HepG2 (cell line): ENCODE measurements around the gene SPTBN5. TPM values are rescaled to one million over a fixed set of nuclear protein-coding genes. Genes with fewer than 3 reads are reported as not detected.
A peak's percentile ranks its signal among the peaks of the same experiment; 100 is the strongest.

Source experiments
- ATAC-seq: fragments of 200-7000 bp; cut with Tn5 transposase; 3 replicates; pipeline ENCODE4 v1.9.1; 2020; ENCODE audit warnings: mild to moderate bottlenecking, moderate library complexity
- BruUV-seq: library from RNA; stranded (reverse); fragments of 400-500 nt; replicated peaks from 2 replicates; lab custom pipeline; 2021; lab: Mats Ljungman, UMichigan
- CTCF ChIA-PET: fragments of 300-600 bp; formaldehyde crosslinking; extraction: SDS; loops from one replicate; lab custom pipeline; 2021; ENCODE audit warnings: low total read pairs, inconsistent platforms, low intra/inter-chr PET ratio; lab: Yijun Ruan, JAX
- POLR2A ChIA-PET: fragments of 350-600 bp; sonication (Branson Sonifier 250); formaldehyde crosslinking; loops from one replicate; lab custom pipeline; 2020; ENCODE audit warnings: antibody characterized with exemption, inconsistent platforms; lab: Yijun Ruan, JAX
- DNase-seq: peaks from one replicate; pipeline ENCODE4 v3.0.0-alpha.2; 2015; ENCODE audit warnings: low spot score
- FAIRE-seq: peaks from 3 replicates; lab custom pipeline; 2011; peaks lifted over from hg19 to GRCh38; lab: Jason Lieb, UNC
- H2AFZ ChIP-seq: one replicate; pipeline ENCODE4 v1.6.1; 2011; ENCODE audit warnings: low read length, inconsistent platforms
- H3K27ac ChIP-seq: fragments of 300-600 bp; 3 replicates; pipeline ENCODE4 v1.8.0; 2011; ENCODE audit warnings: mixed run types, mild to moderate bottlenecking, mixed read lengths, low read length, inconsistent platforms; ENCODE audit not compliant: insufficient read depth; ENCODE audit errors: extremely low read length
- H3K27me3 ChIP-seq, 2 experiments: fragments of 200-600 bp in 1 of 2; 2 replicates in 1 of 2; 3 replicates in 1 of 2; pipeline versions ENCODE4 v1.6.0 to v1.8.0; 2011; ENCODE audit warnings: low read length in 2 of 2, mild to moderate bottlenecking in 2 of 2, moderate library complexity in 2 of 2, inconsistent platforms in 1 of 2; ENCODE audit not compliant: insufficient read depth in 2 of 2, control insufficient read depth in 1 of 2
- H3K36me3 ChIP-seq, 2 experiments: fragments of 200-600 bp in 1 of 2; replicated peaks in 1 of 2; 2 replicates in 1 of 2; 3 replicates in 1 of 2; pipeline versions ENCODE4 v1.5.1 to v1.8.0; 2011; ENCODE audit warnings: low read length in 2 of 2, inconsistent platforms in 1 of 2; ENCODE audit not compliant: insufficient read depth in 2 of 2, control insufficient read depth in 1 of 2
- H3K4me1 ChIP-seq: 2 replicates; pipeline ENCODE4 v1.5.1; 2012; ENCODE audit warnings: low read length, inconsistent platforms; ENCODE audit not compliant: insufficient read depth
- H3K4me2 ChIP-seq: 2 replicates; pipeline ENCODE4 v1.6.0; 2011; ENCODE audit warnings: low read depth, low read length, inconsistent platforms
- H3K4me3 ChIP-seq, 3 experiments: fragments of 200-600 bp in 1 of 3; sonication (generic), shearing (Covaris generic) in 1 of 3; replicated peaks in 1 of 3; 2 replicates each; pipeline ENCODE4 v1.5.1; 2011 to 2016; ENCODE audit warnings: low read length in 3 of 3, inconsistent platforms in 2 of 3, low read depth in 2 of 3, mild to moderate bottlenecking in 2 of 3, control low read depth in 1 of 3, mixed read lengths in 1 of 3; ENCODE audit not compliant: insufficient read depth in 1 of 3
- H3K79me2 ChIP-seq: one replicate; pipeline ENCODE4 v1.6.1; 2011; ENCODE audit warnings: low read length, inconsistent platforms; ENCODE audit not compliant: insufficient read depth
- H3K9ac ChIP-seq: 2 replicates; pipeline ENCODE4 v1.6.0; 2011; ENCODE audit warnings: mild to moderate bottlenecking, low read depth, low read length, inconsistent platforms; ENCODE audit not compliant: insufficient read depth
- H3K9me3 ChIP-seq: 2 replicates; pipeline ENCODE4 v1.5.1; 2012; ENCODE audit warnings: mild to moderate bottlenecking, low read length
- H4K20me1 ChIP-seq: 2 replicates; pipeline ENCODE4 v1.6.0; 2011; ENCODE audit warnings: inconsistent platforms, mild to moderate bottlenecking, low read length, moderate library complexity; ENCODE audit not compliant: insufficient read depth
- HNRNPK ChIP-seq: fragments of 200-400 bp; formaldehyde crosslinking; IDR thresholded peaks from 2 replicates; pipeline ENCODE4 v1.6.1; 2018; ENCODE audit warnings: low read length, low read depth, moderate library complexity, mild to moderate bottlenecking; ENCODE audit not compliant: poor library complexity, severe bottlenecking
- ZNF225 ChIP-seq: sonication (generic); formaldehyde crosslinking; IDR thresholded peaks from 2 replicates; pipeline ENCODE4 v1.4.0; 2020; ENCODE audit warnings: mild to moderate bottlenecking, missing genetic modification reagents
- ZNF773 ChIP-seq: sonication (generic); formaldehyde crosslinking; IDR thresholded peaks from 2 replicates; pipeline ENCODE4 v1.4.0; 2020; ENCODE audit warnings: missing genetic modification reagents, borderline replicate concordance
- WGBS: methylation state at CpG from one replicate; pipeline ENCODE4 v1.1.6; 2017; ENCODE audit warnings: low lambda C conversion rate; 5-methylcytosine and 5-hydroxymethylcytosine counted together
- in situ Hi-C: cut with HindIII; loops from 2 replicates; pipeline ENCODE4 v1.10.0; 2017; ENCODE audit warnings: low pct_unique_long_range_greater_than_20kb; ENCODE audit not compliant: extremely low pct_ligation_motif_present
- intact Hi-C: fragments of 100-400 bp; cut with micrococcal nuclease; formaldehyde crosslinking; loops from one replicate; pipeline ENCODE4 v1.10.0; 2022; ENCODE audit not compliant: unreplicated experiment
- polyA plus RNA-seq, 8 experiments: library from polyadenylated mRNA; depleted of rRNA in 3 of 8; stranded (reverse) in 7 of 8; unstranded in 1 of 8; fragments of >200 nt; fragmentation: Illumina TruSeq in 4 of 8; extraction: Trizol in 4 of 8; gene quantifications; 2 replicates each; pipeline versions ENCODE4 v1.2.1 to v1.2.3, GENCODE V29; 2011 to 2016; ENCODE audit warnings: low read depth in 4 of 8, missing spikeins in 1 of 8, mixed read lengths in 1 of 8; ENCODE audit not compliant: insufficient read depth in 1 of 8
- total RNA-seq, 5 experiments: library from RNA; depleted of rRNA; stranded (reverse); fragments of >200 nt; fragmentation: Illumina TruSeq; extraction: Trizol; gene quantifications; 2 replicates each; pipeline ENCODE4 v1.2.3, GENCODE V29; 2016; ENCODE audit warnings: low read depth in 1 of 5
- TF ChIP-seq, protein P1 (sequence below): sonication (generic); formaldehyde crosslinking; IDR thresholded peaks from 2 replicates; pipeline ENCODE4 v1.5.0; 2020; ENCODE audit warnings: missing genetic modification reagents, mild to moderate bottlenecking, borderline replicate concordance
- TF ChIP-seq, protein P2 (sequence below): sonication (generic); formaldehyde crosslinking; IDR thresholded peaks from 2 replicates; pipeline ENCODE4 v1.4.0; 2020; ENCODE audit warnings: missing genetic modification reagents

SPTBN5 gene
- total and polyA plus RNA-seq, 2 of the 13 experiments (the other 11 are each of a cell fraction or from before 2014, with no cell fraction given): 0.01 to 0.07 TPM

DNA sequence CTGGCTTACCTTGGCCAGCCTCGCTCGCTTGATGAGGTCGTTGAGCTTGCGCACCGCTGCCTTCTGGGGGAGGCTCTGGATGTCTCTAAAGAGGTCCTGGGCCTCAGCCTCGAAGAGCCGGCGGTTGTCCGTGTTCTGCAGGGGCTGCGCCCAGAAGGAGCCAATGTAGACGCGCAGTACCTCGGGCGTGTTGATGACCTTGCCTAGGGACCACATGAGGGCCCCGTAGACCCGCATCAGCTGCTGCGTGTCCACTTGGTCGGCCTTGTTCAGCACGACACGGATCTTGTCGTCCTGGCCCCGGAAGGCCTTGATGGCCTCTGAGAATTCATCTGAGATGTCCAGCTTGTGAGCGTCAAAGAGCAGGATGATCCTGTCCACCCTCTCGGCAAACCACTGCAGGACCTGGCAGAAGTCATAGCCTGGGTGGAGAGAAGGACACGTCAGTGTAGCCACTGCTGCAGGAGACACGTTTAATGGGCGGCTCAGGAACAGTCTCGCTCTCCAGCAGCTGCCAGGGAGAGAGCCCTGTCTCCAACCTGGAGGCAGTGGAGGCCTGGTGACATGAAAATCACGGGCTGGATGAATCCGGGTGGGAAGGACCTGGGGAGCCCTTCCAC is 25.5 kb upstream of the SPTBN5 start:
- no peaks in the 10 kb centered on the region for H4K20me1 ChIP-seq
- H3K4me3 ChIP-seq: no peak overlapping the region
- ATAC-seq (no peak), DNase-seq (no peak), FAIRE-seq (no peak)
- peaks cover 40% of the 10 kb centered on the region for H3K4me1 ChIP-seq
- H2AFZ ChIP-seq: no peak overlapping the region
- ChIA-PET POLR2A (no interaction called here), CTCF (no interaction called here)
- no peak overlapping the region for H3K4me2 ChIP-seq
- H3K27ac ChIP-seq: no peak overlapping the region
- no peak overlapping the region for H3K9ac ChIP-seq
- H3K27me3 ChIP-seq: no peaks in the 10 kb centered on the region
- intact Hi-C loops: no loop called here
- no TSS peak for BruUV-seq
- H3K36me3 ChIP-seq: peaks cover 0 to 6% of the 10 kb centered on the region in 2 experiments; a peak in 1 of 5 replicates
- H3K9me3 ChIP-seq: no peaks in the 10 kb centered on the region
- TF ChIP-seq, protein P1, sequence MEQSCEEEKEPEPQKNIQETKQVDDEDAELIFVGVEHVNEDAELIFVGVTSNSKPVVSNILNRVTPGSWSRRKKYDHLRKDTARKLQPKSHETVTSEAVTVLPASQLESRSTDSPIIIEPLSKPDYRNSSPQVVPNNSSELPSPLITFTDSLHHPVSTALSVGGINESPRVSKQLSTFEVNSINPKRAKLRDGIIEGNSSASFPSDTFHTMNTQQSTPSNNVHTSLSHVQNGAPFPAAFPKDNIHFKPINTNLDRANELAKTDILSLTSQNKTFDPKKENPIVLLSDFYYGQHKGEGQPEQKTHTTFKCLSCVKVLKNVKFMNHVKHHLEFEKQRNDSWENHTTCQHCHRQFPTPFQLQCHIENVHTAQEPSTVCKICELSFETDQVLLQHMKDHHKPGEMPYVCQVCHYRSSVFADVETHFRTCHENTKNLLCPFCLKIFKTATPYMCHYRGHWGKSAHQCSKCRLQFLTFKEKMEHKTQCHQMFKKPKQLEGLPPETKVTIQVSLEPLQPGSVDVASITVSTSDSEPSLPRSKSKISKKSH (CRISPR knock-in tag): no peak
- TF ChIP-seq ZNF773 (no peak), HNRNPK (no peak), ZNF225 (CRISPR knock-in tag) (0 out of 2 replicates have a peak, but pooled peaks have one; percentile 60)
- TF ChIP-seq, protein P2, sequence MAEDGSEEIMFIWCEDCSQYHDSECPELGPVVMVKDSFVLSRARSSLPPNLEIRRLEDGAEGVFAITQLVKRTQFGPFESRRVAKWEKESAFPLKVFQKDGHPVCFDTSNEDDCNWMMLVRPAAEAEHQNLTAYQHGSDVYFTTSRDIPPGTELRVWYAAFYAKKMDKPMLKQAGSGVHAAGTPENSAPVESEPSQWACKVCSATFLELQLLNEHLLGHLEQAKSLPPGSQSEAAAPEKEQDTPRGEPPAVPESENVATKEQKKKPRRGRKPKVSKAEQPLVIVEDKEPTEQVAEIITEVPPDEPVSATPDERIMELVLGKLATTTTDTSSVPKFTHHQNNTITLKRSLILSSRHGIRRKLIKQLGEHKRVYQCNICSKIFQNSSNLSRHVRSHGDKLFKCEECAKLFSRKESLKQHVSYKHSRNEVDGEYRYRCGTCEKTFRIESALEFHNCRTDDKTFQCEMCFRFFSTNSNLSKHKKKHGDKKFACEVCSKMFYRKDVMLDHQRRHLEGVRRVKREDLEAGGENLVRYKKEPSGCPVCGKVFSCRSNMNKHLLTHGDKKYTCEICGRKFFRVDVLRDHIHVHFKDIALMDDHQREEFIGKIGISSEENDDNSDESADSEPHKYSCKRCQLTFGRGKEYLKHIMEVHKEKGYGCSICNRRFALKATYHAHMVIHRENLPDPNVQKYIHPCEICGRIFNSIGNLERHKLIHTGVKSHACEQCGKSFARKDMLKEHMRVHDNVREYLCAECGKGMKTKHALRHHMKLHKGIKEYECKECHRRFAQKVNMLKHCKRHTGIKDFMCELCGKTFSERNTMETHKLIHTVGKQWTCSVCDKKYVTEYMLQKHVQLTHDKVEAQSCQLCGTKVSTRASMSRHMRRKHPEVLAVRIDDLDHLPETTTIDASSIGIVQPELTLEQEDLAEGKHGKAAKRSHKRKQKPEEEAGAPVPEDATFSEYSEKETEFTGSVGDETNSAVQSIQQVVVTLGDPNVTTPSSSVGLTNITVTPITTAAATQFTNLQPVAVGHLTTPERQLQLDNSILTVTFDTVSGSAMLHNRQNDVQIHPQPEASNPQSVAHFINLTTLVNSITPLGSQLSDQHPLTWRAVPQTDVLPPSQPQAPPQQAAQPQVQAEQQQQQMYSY (CRISPR knock-in tag): peak; percentile 62; the same call in 1 of the 2 replicates
- in situ Hi-C loops: no loop called here
- 91% methylated on average over 9 of the region's 30 CpGs for WGBS
- no peaks in the 10 kb centered on the region for H3K79me2 ChIP-seq
